Stimulated activated CD4-positive, alpha-beta T cell treated with anti-CD3 and anti-CD28 coated beads, Interleukin-1b, Interleukin-23, amount 100 ng/mL, for 48 hours (primary cell): ENCODE measurements around the gene ING3.
"Not testable (repeated sequence)": the region's sequence is repeated elsewhere in the genome, so short reads cannot be mapped to it uniquely, and the experiment has no call there.

ENCODE experiments used
- DNase-seq: peaks from one replicate; pipeline ENCODE4 v3.0.0-alpha.2; 2020

Gene ING3

DNA sequence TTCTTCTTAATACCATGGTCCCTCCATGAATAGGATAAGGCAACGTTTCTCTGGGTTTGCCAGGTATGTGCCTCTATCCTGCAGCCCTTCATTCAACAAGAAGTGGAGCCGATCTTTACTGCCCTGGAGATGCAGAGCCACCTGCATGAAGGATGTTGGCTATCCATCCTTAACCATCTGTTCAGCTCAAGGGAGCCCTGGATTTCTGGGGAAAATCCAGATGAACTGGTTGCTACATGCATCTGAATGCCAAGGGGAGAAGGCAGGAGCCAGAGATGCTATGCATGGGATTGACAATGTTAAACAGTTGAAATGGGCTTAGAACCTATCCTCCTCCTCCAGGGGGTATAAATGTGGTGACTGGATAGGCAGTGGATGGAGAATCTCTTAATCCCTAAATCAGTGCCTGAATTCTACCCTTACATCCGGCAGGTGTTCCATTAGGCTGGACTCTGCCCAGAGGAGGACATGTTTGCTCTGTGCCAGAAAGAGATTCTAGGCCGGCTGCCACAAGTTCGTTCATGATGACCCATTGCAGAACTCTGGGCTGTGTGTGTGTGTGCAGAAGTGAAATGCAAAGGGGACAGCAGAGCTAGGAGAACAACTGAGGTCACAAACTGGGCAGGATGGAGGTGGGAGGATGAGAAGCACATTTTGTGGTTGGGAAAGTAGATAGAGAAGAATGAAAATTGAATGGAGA, 53.6 kb downstream of the ING3 start:
- DNase-seq: no peak

DNA sequence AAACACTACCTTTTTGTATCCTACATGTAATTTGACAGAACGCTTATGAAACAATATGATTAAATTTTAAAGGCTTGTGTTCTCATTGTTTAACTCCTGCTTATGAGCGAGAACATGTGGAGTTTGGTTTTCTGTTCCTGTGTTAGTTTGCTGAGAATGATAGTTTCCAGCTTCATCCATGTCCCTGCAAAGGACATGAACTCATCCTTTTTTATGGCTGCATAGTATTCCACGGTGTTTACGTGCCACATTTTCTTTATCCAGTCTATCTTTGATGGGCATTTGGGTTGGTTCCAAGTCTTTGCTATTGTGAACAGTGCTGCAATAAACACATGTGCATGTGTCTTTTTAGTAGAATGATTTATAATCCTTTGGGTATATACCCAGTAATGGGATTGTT, 54.5 kb downstream of the ING3 start:
- DNase-seq: not testable (repeated sequence)

DNA sequence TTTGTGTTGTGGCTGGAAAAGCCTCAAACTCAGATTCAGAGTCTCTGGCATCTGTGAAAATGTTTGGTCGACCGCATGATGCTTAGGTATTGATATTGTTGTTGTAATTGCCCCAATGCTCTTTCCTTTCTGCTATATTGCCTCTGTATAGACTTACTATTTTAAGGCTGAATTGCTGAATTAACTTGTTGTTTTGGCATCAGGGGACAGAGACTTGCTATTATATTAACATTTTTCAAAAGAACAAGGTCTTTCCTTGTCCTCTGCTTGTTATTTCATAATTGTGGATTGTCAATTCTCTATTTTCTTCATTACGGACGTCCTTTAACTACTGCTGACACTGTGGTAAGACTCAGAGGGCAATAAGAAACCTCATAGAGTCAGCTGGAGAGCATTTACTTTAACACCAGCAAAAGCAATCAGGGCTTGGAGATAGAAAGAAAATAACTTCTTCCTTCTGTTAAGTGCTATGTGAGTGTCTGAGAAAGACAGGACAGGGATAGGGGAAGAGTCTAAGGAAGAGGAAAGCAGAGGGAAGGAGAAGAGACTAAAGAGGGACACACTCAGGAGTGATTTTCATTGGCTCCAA, 55.5 kb downstream of the ING3 start:
- no peak for DNase-seq

DNA sequence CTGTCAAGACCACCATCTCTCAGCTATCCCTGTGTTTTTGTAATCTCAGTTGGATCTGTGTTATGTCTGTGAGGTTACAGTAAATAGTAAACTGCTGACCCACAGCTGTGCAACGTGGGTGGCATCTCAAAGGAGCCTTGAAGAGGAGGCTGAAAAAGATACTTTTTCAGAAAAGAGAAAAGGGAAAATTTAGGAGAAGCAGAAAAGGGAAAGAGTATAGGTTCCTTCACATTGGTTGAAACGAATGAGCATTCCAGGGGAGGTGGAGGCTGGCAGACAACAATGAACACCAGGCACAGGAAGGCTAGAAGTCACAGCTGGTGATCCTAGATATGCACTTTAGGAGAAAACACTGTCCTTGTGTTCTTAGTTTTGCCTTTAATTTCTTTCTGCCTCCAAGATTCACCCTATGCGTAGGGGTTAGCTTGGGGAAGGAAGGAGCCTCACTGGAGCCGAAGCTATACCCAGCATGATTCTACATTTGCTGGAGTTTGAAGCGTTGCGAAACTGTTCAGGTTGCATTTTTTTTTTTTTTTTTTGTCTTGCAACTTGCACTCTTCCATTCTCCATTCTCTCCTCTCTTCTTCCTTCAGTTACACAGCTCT, 56.2 kb downstream of the ING3 start:
- DNase-seq: no peak

DNA sequence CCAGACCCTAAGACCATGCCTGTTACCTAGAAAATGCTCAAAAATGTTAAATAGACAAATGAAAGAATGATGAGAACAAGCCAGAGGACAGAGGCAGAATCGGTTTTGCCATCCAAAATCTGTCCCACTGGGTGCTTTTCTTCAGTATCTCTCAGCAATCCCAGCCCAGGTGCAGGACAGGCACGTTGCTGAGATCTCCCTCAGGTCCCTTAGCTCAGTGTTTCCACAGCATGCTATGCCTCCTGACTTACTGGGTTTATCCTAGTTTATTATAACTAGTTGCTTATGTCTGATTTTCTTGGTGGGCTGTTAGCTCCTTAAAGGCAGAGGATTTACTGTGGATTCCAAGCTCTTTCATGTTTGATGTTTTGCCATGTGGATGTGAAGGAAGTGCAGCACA, 58.2 kb downstream of the ING3 start:
- no peak for DNase-seq

DNA sequence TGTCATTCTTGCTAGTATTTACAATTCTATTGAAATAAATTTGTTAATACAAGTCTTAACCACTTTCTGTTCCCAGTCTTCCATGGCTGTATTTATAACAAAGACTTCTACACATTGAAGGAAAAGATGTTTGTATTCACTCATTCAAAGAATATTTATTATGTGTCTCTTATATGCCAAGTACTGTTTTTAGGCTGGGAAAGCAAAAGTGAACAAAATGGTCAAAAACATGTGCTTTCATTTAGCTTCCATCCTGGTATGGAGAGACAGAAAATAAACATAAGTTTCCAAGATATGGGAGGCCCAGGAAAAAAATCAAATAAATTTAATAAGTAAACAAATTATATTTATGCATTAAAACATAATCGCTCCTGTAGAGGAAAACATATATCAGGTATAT, 60.8 kb downstream of the ING3 start:
- DNase-seq: no peak

DNA sequence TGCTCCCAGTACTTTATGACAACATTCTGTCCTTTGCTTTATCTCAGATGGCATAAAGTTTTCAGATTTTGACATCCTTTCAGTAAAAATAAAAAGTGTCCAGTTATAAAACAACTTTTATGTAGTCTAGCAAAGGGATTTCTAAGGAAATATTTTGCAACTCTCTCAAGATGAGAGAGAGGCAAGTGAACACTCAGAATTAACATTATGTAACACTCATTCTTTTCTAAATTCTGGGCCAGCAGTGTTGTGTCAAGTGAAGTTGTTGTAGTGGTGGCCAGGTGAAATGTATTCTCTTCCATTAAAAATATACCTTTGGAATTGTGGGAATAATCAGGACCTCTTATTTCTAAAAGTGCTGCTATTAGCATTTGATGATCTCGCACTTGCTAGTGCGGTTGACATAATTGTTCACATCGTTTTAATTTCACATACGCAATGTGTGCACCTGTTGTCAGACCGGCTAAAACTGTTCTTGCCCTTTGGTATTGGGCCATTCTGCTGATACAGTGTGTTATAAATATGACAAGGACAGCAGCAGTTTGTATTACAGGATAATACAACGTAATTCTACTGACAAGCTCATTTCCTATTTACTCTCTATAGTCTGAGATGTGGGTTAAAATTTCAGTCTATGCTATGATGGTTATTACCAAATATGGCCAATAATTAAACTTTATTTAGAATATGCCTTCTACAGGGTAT, 61.7 kb downstream of the ING3 start:
- no peak for DNase-seq

DNA sequence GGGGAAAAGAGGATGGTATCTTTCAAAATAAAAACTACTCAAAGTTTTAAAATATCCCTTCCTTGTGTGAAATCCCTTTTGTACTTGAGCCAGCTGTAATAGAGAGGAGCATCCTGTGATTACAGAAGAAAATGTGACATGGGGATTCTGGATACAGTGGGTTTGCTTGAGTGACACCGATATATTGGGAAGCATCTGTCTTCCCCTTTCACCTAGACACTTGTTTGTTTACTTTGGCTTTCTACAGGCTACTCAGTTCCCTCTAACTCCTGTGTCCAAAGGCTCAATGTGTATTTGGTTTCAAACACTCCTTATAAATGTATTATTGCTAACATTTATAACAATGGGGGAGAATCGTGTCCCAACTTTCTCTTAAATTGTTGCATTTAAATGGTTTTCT, 62.3 kb downstream of the ING3 start:
- DNase-seq: no peak

DNA sequence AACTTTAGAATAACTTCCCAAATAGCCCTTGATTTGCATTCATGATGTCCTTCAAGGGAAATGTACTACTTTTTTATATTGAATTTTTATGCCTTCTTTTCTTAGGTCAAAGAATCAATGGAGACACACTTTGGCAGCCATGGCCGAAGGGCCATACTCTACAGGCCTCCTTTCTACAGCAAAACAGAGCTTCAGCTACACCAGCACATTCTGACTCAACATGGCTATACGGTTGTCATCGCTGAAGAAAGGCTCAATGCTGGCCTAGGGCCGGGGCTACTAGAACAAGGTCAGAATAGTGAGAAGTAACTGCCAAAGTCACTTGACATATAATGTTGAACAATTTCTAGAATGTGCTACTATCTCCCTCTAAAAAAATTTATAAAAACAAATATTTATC, 65.0 kb downstream of the ING3 start:
- no peak for DNase-seq

DNA sequence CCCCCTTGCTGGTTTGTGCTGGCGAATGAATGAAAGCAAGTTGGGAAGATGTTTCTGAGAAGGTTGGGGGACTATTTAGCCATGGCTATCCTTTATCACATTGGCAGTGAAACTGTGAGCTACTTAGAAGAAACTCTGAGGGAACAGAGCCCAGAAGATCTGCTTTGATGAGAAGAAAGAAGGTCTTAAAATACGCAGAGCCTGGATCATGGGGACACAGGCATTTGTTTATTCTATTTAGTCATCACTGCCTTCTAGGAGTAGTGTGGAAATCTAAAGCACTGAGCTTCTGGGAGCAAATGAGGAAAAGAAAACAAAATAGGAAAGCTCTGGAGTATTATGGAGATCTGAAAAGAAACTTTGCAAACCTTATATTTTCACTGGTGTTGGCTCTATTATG, 66.4 kb downstream of the ING3 start:
- DNase-seq: no peak

DNA sequence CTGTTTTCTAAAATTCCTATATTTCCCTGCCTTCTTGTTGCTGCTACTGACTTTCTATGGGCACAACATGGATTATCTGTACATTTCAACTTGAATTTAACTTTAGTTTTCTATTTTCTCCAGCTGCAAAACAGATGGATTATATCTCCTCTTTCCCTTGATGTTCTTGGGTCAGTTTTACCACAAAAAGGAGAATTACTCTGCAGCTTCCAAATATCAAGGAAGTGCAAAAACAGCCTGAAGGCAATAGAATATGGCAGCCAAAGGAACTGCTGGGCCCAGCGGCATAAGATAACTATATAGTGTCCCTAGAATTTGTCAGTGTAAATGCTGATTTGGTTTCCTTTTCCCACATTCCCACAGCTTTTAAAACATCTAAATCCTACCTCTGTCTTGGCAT, 67.0 kb downstream of the ING3 start:
- DNase-seq: no peak

DNA sequence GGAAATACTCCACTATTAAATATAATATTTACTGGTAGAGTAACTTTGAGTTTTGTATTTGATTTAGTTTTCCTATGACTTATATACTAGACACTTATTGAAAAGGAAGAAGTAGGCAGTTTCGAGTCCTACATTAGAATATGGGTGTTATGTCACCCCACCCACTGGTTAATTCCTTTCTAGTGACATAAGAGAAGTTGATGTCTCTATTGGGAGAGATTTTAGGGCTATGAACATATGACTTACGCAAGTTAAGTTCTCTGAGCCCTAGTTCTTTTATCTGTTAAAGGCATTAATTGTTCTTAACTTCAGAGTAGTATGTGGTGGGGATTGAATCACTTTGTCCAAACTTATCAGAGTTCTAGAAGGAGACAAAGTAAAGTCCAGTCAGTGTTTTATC, 68.4 kb downstream of the ING3 start:
- no peak for DNase-seq

DNA sequence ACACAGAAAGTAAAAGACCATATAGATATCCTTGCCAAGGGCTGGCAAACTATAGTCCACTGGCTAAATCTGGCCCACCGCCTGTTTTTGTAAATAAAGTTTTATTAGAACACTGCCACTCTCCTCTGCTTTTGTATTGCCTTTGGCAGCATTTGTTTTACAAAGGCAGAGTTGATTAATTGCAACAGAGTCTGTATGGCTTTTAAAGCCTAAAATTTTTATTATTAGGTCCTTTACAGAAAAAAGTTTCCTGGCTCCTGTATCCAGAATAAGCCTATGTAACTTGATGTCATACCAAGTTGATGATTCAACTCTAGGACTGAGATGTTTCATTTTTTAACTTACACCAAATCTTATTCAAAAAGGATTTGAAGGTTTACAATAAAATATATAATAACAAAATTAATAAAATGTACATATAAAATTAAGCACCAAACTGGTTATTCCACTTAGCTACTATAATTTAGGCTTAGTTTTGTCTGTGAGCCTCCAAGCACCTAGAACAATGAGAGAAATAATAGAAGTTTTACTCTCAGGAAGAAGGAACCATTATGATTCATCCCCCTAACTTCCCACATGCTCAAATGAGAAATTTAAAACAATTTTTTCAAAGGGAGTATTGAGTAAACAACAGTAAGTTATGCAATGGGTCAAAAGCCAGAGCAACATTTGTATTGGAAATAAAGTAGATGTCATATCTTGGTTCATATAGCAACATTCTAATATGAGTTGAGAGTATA, 69.8 kb downstream of the ING3 start:
- DNase-seq: no peak

DNA sequence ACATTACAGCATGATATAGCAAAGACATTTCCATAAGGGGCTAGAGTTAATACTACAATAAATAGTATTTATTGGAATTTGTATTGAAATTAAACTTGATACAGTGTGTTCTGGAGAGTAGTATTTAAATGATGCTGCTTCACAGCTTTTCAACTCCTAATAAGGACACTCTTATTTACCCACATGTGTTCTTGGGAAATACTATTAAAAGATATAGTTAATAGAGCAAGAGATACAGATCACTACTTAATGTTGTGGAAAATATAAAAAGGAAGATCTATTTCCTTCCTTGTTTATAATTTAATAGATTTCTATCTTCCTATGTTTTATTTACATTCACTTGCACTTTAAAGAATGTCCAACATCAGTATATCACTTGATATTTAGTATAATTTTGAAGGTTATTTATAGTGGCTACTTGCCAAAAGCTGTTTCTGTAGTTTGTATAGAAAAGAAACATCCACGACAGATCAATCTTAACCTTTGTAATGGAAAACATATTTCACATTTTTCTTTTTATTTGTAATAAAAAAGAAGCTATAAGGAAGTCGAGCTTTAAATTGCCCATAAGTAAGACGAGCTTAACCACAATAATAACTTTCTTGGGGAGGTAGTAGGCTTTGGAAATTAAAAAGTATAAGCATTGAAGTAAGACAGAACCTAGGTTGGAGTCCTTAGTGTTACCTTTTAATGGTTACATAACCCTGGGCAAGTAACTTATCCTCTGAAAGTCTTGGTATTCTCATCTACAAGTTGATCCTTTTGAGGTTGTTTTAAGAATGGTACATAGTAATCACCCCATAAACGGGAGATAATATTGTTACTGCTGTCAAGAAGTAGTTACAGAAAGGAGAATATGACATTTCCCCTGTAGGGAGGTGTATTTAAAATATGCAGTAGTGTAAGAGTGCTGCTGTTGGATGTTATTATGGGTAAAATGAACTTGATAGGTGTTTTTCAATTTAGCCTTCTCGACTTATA, 70.7 kb downstream of the ING3 start:
- no peak for DNase-seq

DNA sequence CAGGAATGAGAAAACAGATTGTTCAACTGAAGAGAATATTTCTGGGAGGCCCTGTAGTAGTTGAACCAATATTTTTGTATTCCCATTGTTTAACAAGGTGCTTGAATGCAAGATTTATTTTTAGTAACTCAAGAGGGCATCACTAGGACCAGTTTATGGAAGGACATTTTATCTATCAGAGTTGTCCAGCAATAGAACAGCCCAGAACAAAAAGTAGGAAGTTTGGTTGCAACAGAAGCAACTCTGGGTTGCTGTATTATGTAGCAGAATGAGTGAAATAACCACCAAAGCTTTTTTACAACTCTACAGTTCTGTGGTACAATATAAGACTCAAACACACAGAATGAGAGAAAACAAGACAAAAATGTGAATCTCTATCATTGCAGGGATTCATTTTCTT, 72.6 kb downstream of the ING3 start:
- no peak for DNase-seq

DNA sequence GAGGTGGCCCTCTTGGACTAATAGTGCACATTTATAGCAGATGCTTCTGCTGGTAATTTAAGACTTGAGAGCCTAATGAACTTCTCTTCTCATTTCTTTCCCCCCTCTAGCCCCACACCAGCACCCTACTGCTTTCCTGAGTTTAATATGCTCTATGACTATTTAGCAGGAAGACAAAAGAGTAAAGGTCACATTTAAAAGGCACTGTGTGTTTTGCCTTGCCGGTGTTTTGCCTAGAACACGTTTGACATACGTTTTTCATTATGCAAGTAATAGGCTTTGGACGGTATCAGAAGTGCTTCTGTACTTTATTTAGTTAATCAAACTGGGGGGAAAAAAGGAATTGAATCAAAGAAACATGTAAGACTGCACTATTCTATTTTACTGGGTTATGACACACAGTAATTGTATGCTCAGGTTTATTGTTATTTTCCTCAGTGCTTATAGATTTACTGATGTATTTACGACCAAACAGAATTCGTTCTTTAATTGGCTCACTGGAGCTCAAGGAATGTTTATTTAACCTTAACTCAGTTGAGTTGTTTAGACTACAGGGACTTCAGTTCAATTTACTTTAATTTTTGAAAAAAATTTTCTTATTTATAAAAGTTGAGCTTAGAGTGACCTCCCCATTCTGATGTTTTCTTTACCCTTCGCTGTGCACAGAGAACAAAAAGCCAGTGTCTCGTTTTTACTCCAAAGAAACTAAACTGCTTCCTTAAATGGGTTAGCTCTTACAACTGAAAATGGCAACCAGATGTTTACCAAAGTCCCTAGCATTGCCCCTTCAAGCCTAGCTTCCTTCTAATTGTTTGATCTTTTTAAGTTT, 73.3 kb downstream of the ING3 start:
- DNase-seq: no peak

DNA sequence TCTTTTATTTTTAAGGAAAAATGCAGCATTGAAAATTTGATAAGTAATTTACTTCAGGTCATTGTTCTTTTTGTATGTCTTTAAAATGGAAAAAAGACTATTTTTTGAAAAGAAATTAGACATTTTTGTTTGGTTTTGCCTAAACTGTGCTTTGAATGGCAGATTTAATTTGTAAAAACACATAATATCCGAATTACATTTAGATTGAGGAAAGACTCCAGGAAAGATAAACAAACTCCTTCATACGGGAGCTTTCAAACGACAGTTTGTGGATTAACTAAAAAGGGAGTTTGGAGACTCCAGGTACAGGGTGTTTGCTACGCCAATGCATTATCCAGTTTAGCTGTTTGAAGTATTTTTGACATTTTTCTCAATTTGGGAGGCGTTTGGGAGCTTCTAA, 74.0 kb downstream of the ING3 start:
- DNase-seq: no peak

DNA sequence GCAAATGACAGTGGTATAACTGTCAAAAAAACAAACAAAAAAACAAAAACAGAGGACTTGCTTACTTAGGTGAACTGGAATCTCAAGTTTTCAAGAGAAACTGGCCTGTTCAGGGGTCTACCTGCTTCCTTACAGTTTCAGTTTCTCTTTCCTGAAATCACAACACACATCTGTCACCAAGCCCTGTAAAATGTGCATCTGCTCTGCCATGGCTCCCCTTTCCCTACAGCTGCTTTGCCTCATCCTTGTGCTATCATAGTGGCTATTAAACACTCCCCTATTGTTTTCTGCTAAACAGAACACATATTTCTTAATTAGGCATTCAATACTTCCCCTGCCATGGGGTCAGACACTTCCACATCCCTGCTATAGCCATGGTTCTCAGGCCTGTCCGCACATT, 75.6 kb downstream of the ING3 start:
- DNase-seq: no peak

DNA sequence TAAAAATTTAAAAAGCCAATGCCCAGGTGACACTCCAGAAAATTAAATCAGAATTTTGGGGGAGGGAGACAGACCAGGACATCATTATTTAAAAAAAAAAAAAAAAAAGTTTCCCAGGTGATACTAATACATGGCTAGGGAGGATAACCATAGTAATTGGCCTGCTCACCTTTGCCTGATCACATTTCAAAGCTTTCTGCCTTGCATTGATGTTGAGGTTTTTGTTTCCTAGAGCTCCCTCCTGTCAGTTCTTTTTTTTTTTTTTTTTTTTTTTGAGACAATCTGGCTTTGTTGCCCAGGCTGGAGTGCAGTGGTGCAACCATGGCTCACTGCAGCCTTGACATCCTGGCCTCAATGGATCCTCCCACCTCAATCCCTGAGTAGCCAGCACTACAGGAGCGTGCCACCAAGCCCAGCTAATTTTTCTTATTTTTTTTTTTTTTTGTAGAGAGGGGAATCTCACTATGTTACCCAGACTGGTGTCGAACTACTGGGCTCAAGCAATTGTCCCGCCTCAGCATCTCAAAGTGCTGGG, 76.1 kb downstream of the ING3 start:
- DNase-seq: no peak
